Ecto neural progenitor cell (in vitro differentiated cells): ENCODE results near the gene SOX5.
"Not testable (repeated sequence)": the region's sequence is repeated elsewhere in the genome, so short reads cannot be mapped to it uniquely, and the experiment has no call there.

Source experiments
- DNase-seq: peaks from one replicate; pipeline ENCODE4 v3.0.0-alpha.2; 2018; ENCODE audit warnings: low spot score

Gene SOX5

GRCh38 chr12:23906329-23906728 lies 43.1 kb downstream of the SOX5 start:
- DNase-seq, result peak; percentile 71

GRCh38 chr12:23899434-23899833 lies 50.0 kb downstream of the SOX5 start:
- no peak for DNase-seq

- no peak for DNase-seq
These were observed 51.3 kb downstream of the SOX5 start for GRCh38 chr12:23898121-23898520.

GRCh38 chr12:23895792-23896218 lies 53.7 kb downstream of the SOX5 start:
- peak; percentile 78 for DNase-seq

- DNase-seq, result no peak
These were observed 55.9 kb downstream of the SOX5 start for GRCh38 chr12:23893611-23894010.

- DNase-seq, result no peak
These were observed 58.4 kb downstream of the SOX5 start for GRCh38 chr12:23891115-23891514.

GRCh38 chr12:23889069-23889440 lies 60.4 kb downstream of the SOX5 start:
- no peak for DNase-seq

- DNase-seq, result no peak
These were observed 60.9 kb downstream of the SOX5 start for GRCh38 chr12:23888396-23889068.

- DNase-seq, result no peak
These were observed 62.2 kb downstream of the SOX5 start for GRCh38 chr12:23887055-23887835.

- DNase-seq, result no peak
These were observed 64.1 kb downstream of the SOX5 start for GRCh38 chr12:23885394-23885793.

GRCh38 chr12:23884909-23885308 lies 64.6 kb downstream of the SOX5 start:
- DNase-seq, result no peak

GRCh38 chr12:23880988-23881387 lies 68.5 kb downstream of the SOX5 start:
- no peak for DNase-seq

GRCh38 chr12:23876618-23877017 lies 72.9 kb downstream of the SOX5 start:
- DNase-seq, result not testable (repeated sequence)

GRCh38 chr12:23867794-23868193 lies 81.7 kb downstream of the SOX5 start:
- no peak for DNase-seq

- DNase-seq, result no peak
These were observed 86.8 kb downstream of the SOX5 start for GRCh38 chr12:23862701-23863100.

- no peak for DNase-seq
These were observed 89.5 kb downstream of the SOX5 start for GRCh38 chr12:23860019-23860418.

GRCh38 chr12:23857178-23857577 lies 92.3 kb downstream of the SOX5 start:
- no peak for DNase-seq

- DNase-seq, result no peak
These were observed 93.7 kb downstream of the SOX5 start for GRCh38 chr12:23855813-23856212.

GRCh38 chr12:23854598-23854997 lies 94.9 kb downstream of the SOX5 start:
- no peak for DNase-seq

- no peak for DNase-seq
These were observed 95.8 kb downstream of the SOX5 start for GRCh38 chr12:23853640-23854039.

- no peak for DNase-seq
These were observed 97.9 kb downstream of the SOX5 start for GRCh38 chr12:23851602-23852001.

GRCh38 chr12:23847857-23848256 lies 101.6 kb downstream of the SOX5 start:
- no peak for DNase-seq

- DNase-seq, result no peak
These were observed 105.5 kb downstream of the SOX5 start for GRCh38 chr12:23843958-23844357.

- no peak for DNase-seq
These were observed 115.4 kb downstream of the SOX5 start for GRCh38 chr12:23834076-23834475.
